WTC11 (cell line): ENCODE data around the gene FAM221B. TPM values are rescaled to one million over a fixed set of nuclear protein-coding genes. Genes with fewer than 3 reads are reported as not detected.

Experiments
- ATAC-seq: fragments of 200-7000 bp; cut with Tn5 transposase; 2 replicates; pipeline ENCODE4 v1.10.0; 2021; ENCODE audit warnings: mild to moderate bottlenecking, moderate library complexity
- CTCF ChIA-PET: fragments of 300-600 bp; sonication (Branson Sonifier 250); formaldehyde crosslinking; loops from one replicate; lab custom pipeline; 2021; ENCODE audit warnings: antibody characterized with exemption; lab: Charles Lee
- POLR2A ChIA-PET: fragments of 350-600 bp; sonication (Branson Sonifier 250); formaldehyde crosslinking; loops from one replicate; lab custom pipeline; 2021; ENCODE audit warnings: antibody characterized with exemption; lab: Charles Lee
- DNase-seq: peaks from one replicate; pipeline ENCODE4 v3.0.0; 2021; ENCODE audit warnings: low spot score
- H3K27ac Mint-ChIP-seq: 2 replicates; pipeline ENCODE4 v1.8.0; 2021; ENCODE audit warnings: mixed read lengths
- H3K27me3 Mint-ChIP-seq: 2 replicates; pipeline ENCODE4 v1.8.0; 2021; ENCODE audit warnings: low read depth, mild to moderate bottlenecking, moderate library complexity, mixed read lengths
- H3K36me3 Mint-ChIP-seq: 2 replicates; pipeline ENCODE4 v1.8.0; 2021; ENCODE audit warnings: mixed read lengths
- H3K4me1 Mint-ChIP-seq: 2 replicates; pipeline ENCODE4 v1.8.0; 2022; ENCODE audit warnings: mixed read lengths
- H3K4me3 Mint-ChIP-seq: 2 replicates; pipeline ENCODE4 v1.8.0; 2021; ENCODE audit warnings: mild to moderate bottlenecking, moderate library complexity, mixed read lengths
- H3K9me3 Mint-ChIP-seq: 2 replicates; pipeline ENCODE4 v1.8.0; 2021; ENCODE audit warnings: mixed read lengths
- AFF4 ChIP-seq: sonication (generic); formaldehyde crosslinking; IDR thresholded peaks from 2 replicates; pipeline ENCODE4 v1.8.1; 2023; ENCODE audit warnings: mild to moderate bottlenecking, missing genetic modification reagents, borderline replicate concordance
- ARID4B ChIP-seq: sonication (generic); formaldehyde crosslinking; IDR thresholded peaks from 2 replicates; pipeline ENCODE4 v1.8.0; 2023; ENCODE audit warnings: missing genetic modification reagents, mild to moderate bottlenecking, borderline replicate concordance
- ATF2 ChIP-seq: sonication (generic); formaldehyde crosslinking; IDR thresholded peaks from 2 replicates; pipeline ENCODE4 v1.8.1; 2022; ENCODE audit warnings: low read depth, missing genetic modification reagents, borderline replicate concordance
- E2F5 ChIP-seq: sonication (generic); formaldehyde crosslinking; IDR thresholded peaks from 2 replicates; pipeline ENCODE4 v1.8.1; 2022; ENCODE audit warnings: mild to moderate bottlenecking, moderate library complexity, missing genetic modification reagents
- JAZF1 ChIP-seq: fragments of 250-450 bp; sonication (Bioruptor Pico); IDR thresholded peaks from 2 replicates; pipeline ENCODE4 v1.9.0; 2021; ENCODE audit warnings: moderate library complexity, mild to moderate bottlenecking, inconsistent platforms
- MXD4 ChIP-seq: fragments of 250-450 bp; sonication (Bioruptor Pico); IDR thresholded peaks from 2 replicates; pipeline ENCODE4 v1.8.0; 2021; ENCODE audit warnings: mild to moderate bottlenecking, moderate library complexity, borderline replicate concordance
- NR2C2 ChIP-seq: sonication (generic); formaldehyde crosslinking; IDR thresholded peaks from 2 replicates; pipeline ENCODE4 v1.8.0; 2022; ENCODE audit warnings: mild to moderate bottlenecking, missing genetic modification reagents
- NR3C1 ChIP-seq: sonication (generic); formaldehyde crosslinking; conservative IDR thresholded peaks from 2 replicates; pipeline ENCODE4 v1.8.1; 2023; ENCODE audit warnings: low read depth, mild to moderate bottlenecking, missing genetic modification reagents
- OVOL2 ChIP-seq: fragments of 250-450 bp; sonication (Bioruptor Pico); IDR thresholded peaks from 2 replicates; pipeline ENCODE4 v1.9.0; 2021; ENCODE audit warnings: mild to moderate bottlenecking, borderline replicate concordance
- SMAD3 ChIP-seq: sonication (generic); formaldehyde crosslinking; IDR thresholded peaks from 2 replicates; pipeline ENCODE4 v1.8.0; 2022; ENCODE audit warnings: missing genetic modification reagents, mild to moderate bottlenecking, borderline replicate concordance
- USF1 ChIP-seq: sonication (generic); formaldehyde crosslinking; IDR thresholded peaks from 2 replicates; pipeline ENCODE4 v1.8.0; 2022; ENCODE audit warnings: mild to moderate bottlenecking, missing genetic modification reagents
- USF2 ChIP-seq: sonication (generic); formaldehyde crosslinking; IDR thresholded peaks from 2 replicates; pipeline ENCODE4 v1.8.1; 2023; ENCODE audit warnings: mild to moderate bottlenecking, missing genetic modification reagents, moderate library complexity
- ZBTB43 ChIP-seq: sonication (generic); formaldehyde crosslinking; IDR thresholded peaks from 2 replicates; pipeline ENCODE4 v1.8.1; 2023; ENCODE audit warnings: mild to moderate bottlenecking, missing genetic modification reagents
- ZNF232 ChIP-seq: sonication (generic); formaldehyde crosslinking; IDR thresholded peaks from 2 replicates; pipeline ENCODE4 v1.8.0; 2022; ENCODE audit warnings: mild to moderate bottlenecking, missing genetic modification reagents
- ZNF532 ChIP-seq: fragments of 250-450 bp; sonication (Bioruptor Pico); IDR thresholded peaks from 2 replicates; pipeline ENCODE4 v1.9.0; 2021; ENCODE audit warnings: mild to moderate bottlenecking, borderline replicate concordance
- total RNA-seq: library from RNA; stranded (reverse); gene quantifications from 3 replicates; pipeline ENCODE4 v1.2.3, GENCODE V29; 2021

FAM221B gene
- total RNA-seq, 1 experiment from 2014 or later = 0.11 TPM

- CTCF ChIA-PET = interaction anchor here (1.5 to 4.5 kb wide), 5 partner anchors 23 to 84 kb away, joined by 3 to 23 read pairs (median 5); partner anchors contain the start of gene HINT2
- TF ChIP-seq ZNF532 (CRISPR knock-in tag) (no peak), NR2C2 (no peak), MXD4 (CRISPR knock-in tag) (no peak), OVOL2 (no peak), ZNF232 (CRISPR knock-in tag) (no peak), USF2 (CRISPR knock-in tag) (no peak), ZBTB43 (no peak), E2F5 (CRISPR knock-in tag) (no peak), JAZF1 (CRISPR knock-in tag) (no peak), AFF4 (CRISPR knock-in tag) (no peak), NR3C1 (CRISPR knock-in tag) (no peak), SMAD3 (CRISPR knock-in tag) (no peak), USF1 (CRISPR knock-in tag) (no peak), ATF2 (no peak), ARID4B (no peak)
- POLR2A ChIA-PET = no interaction called here
- Mint-ChIP-seq H3K27ac (no peak overlapping the region), H3K27me3 (peaks cover 23% of the 10 kb centered on the region), H3K9me3 (no peaks in the 10 kb centered on the region), H3K36me3 (no peaks in the 10 kb centered on the region), H3K4me3 (no peak overlapping the region), H3K4me1 (peaks cover 5% of the 10 kb centered on the region)
- no peak for DNase-seq
- no peak for ATAC-seq
These were observed 30.9 kb upstream of the FAM221B start for GRCh38 chr9:35859310-35859989.
